GM23338 (cell line): Measurements from ENCODE around the gene FABP1. TPM values are rescaled to one million over a fixed set of nuclear protein-coding genes. Genes with fewer than 3 reads are reported as not detected.

Experiments
- ATAC-seq: fragments of 200-7000 bp; cut with Tn5 transposase; 3 replicates; pipeline ENCODE4 v1.9.1; 2020
- DNase-seq: peaks from one replicate; pipeline ENCODE4 v3.0.0-alpha.2; 2015; ENCODE audit warnings: low spot score
- H2AFZ ChIP-seq: fragments of 200-600 bp; sonication (generic); 2 replicates; pipeline ENCODE4 v1.8.0; 2016; ENCODE audit warnings: antibody characterized with exemption, mild to moderate bottlenecking, moderate library complexity
- H3F3A ChIP-seq: fragments of 200-600 bp; sonication (generic); replicated peaks from 2 replicates; pipeline ENCODE4 v1.8.0; 2017; ENCODE audit warnings: antibody characterized with exemption, mixed run types, low read depth
- H3K27ac ChIP-seq: fragments of 200-600 bp; sonication (generic); 2 replicates; pipeline ENCODE4 v1.6.1; 2016; ENCODE audit warnings: low read depth
- H3K27me3 ChIP-seq: fragments of 200-600 bp; sonication (generic); 2 replicates; pipeline ENCODE4 v1.8.0; 2016; ENCODE audit warnings: mild to moderate bottlenecking, mixed run types, moderate library complexity; ENCODE audit not compliant: insufficient read depth
- H3K36me3 ChIP-seq: fragments of 200-600 bp; sonication (generic); 2 replicates; pipeline ENCODE4 v1.8.0; 2016; ENCODE audit warnings: mild to moderate bottlenecking; ENCODE audit not compliant: insufficient read depth
- H3K4me1 ChIP-seq: fragments of 200-600 bp; sonication (generic); 2 replicates; pipeline ENCODE4 v1.8.0; 2016; ENCODE audit warnings: mild to moderate bottlenecking, moderate library complexity; ENCODE audit not compliant: insufficient read depth
- H3K4me2 ChIP-seq: fragments of 200-600 bp; sonication (generic); 2 replicates; pipeline ENCODE4 v1.7.1; 2017; ENCODE audit warnings: mixed run types
- H3K4me3 ChIP-seq: fragments of 200-600 bp; sonication (generic); 2 replicates; pipeline ENCODE4 v1.6.1; 2016; ENCODE audit warnings: mixed run types
- H3K79me2 ChIP-seq: fragments of 200-600 bp; sonication (generic); replicated peaks from 2 replicates; pipeline ENCODE4 v1.8.0; 2017; ENCODE audit warnings: mild to moderate bottlenecking; ENCODE audit not compliant: insufficient read depth
- H3K9me2 ChIP-seq: fragments of 200-600 bp; sonication (generic); 2 replicates; pipeline ENCODE4 v1.8.0; 2017; ENCODE audit not compliant: insufficient read depth
- H4K20me1 ChIP-seq: fragments of 200-600 bp; sonication (generic); replicated peaks from 2 replicates; pipeline ENCODE4 v1.8.0; 2017; ENCODE audit warnings: mild to moderate bottlenecking; ENCODE audit not compliant: insufficient read depth
- H3K27ac Mint-ChIP-seq: 2 replicates; pipeline ENCODE4 v1.8.0; 2020; ENCODE audit warnings: inconsistent platforms, mild to moderate bottlenecking, moderate library complexity, mixed read lengths
- H3K27me3 Mint-ChIP-seq: 3 replicates; pipeline ENCODE4 v1.8.0; 2022; ENCODE audit warnings: low read depth, mild to moderate bottlenecking, moderate library complexity, mixed read lengths, inconsistent platforms; ENCODE audit not compliant: insufficient read depth, poor library complexity
- H3K36me3 Mint-ChIP-seq: 3 replicates; pipeline ENCODE4 v1.8.0; 2021; ENCODE audit warnings: low read depth, mild to moderate bottlenecking, inconsistent platforms, moderate library complexity, mixed read lengths
- H3K4me1 Mint-ChIP-seq: 3 replicates; pipeline ENCODE4 v1.8.0; 2020; ENCODE audit warnings: mild to moderate bottlenecking, inconsistent platforms, mixed read lengths
- H3K4me3 Mint-ChIP-seq: 3 replicates; pipeline ENCODE4 v1.8.0; 2021; ENCODE audit warnings: moderate library complexity, mild to moderate bottlenecking, inconsistent platforms, mixed read lengths
- H3K9me3 Mint-ChIP-seq: 3 replicates; pipeline ENCODE4 v1.8.0; 2020; ENCODE audit warnings: moderate library complexity, mild to moderate bottlenecking, inconsistent platforms, mixed read lengths
- CREB1 ChIP-seq: fragments of 250-450 bp; sonication (Bioruptor Pico); IDR thresholded peaks from 2 replicates; pipeline ENCODE4 v1.5.0; 2020; ENCODE audit warnings: low read depth, mild to moderate bottlenecking, moderate library complexity
- ETS1 ChIP-seq: IDR thresholded peaks from 2 replicates; pipeline ENCODE4 v1.6.1; 2016; ENCODE audit warnings: antibody characterized with exemption
- EZH2 ChIP-seq: fragments of 200-600 bp; sonication (generic); IDR thresholded peaks from one replicate; pipeline ENCODE4 v1.8.0; 2017; ENCODE audit warnings: antibody characterized with exemption, mild to moderate bottlenecking, low read depth; ENCODE audit not compliant: unreplicated experiment
- EZH2phosphoT487 ChIP-seq: fragments of 200-600 bp; sonication (generic); IDR thresholded peaks from one replicate; pipeline ENCODE4 v1.8.1; 2018; ENCODE audit warnings: antibody characterized with exemption; ENCODE audit not compliant: unreplicated experiment
- JUNB ChIP-seq: IDR thresholded peaks from one replicate; pipeline ENCODE4 v1.6.1; 2016; ENCODE audit warnings: antibody characterized with exemption; ENCODE audit not compliant: unreplicated experiment
- NANOG ChIP-seq: IDR thresholded peaks from 2 replicates; pipeline ENCODE4 v1.6.1; 2016; ENCODE audit warnings: antibody characterized with exemption, borderline replicate concordance
- POLR2AphosphoS5 ChIP-seq: IDR thresholded peaks from 2 replicates; pipeline ENCODE4 v1.6.1; 2016; ENCODE audit warnings: antibody characterized with exemption, low read depth
- STAT1 ChIP-seq: IDR thresholded peaks from one replicate; pipeline ENCODE4 v1.6.1; 2016; ENCODE audit warnings: antibody characterized with exemption; ENCODE audit not compliant: unreplicated experiment
- ZNF114 ChIP-seq: fragments of 250-450 bp; sonication (Bioruptor Pico); IDR thresholded peaks from 2 replicates; pipeline ENCODE4 v1.5.0; 2020; ENCODE audit warnings: mild to moderate bottlenecking, moderate library complexity
- ZNF331 ChIP-seq: fragments of 250-450 bp; sonication (Bioruptor Pico); IDR thresholded peaks from 2 replicates; pipeline ENCODE4 v1.5.0; 2020; ENCODE audit warnings: low read depth, mild to moderate bottlenecking, moderate library complexity
- long read RNA-seq: library from polyadenylated mRNA; unstranded; transcript quantifications from one replicate; pipeline ENCODE4 v2.0.0, GENCODE V29; 2020; ENCODE audit not compliant: unreplicated experiment
- polyA plus RNA-seq: library from polyadenylated mRNA; unstranded; fragments of >200 nt; fragmentation: Nextera tagmentation; extraction: Ambion mirVana; gene quantifications from 2 replicates; pipeline ENCODE4 v1.2.1, GENCODE V29; 2016
- total RNA-seq: library from RNA; depleted of rRNA; stranded (reverse); fragments of >200 nt; shearing (Covaris generic); gene quantifications from 2 replicates; pipeline ENCODE4 v1.2.3, GENCODE V29; 2014; rRNA removed
- TF ChIP-seq, protein P1 (sequence below), 2 experiments: fragments of 200-600 bp in 1 of 2; sonication (generic) in 1 of 2; conservative IDR thresholded peaks; 2 replicates each; pipeline versions ENCODE4 v1.5.1 to v1.6.1; 2016 to 2017; ENCODE audit warnings: antibody characterized with exemption in 2 of 2, low read depth in 2 of 2, mild to moderate bottlenecking in 2 of 2, moderate library complexity in 1 of 2
- TF ChIP-seq, protein P2 (sequence below): IDR thresholded peaks from one replicate; pipeline ENCODE4 v1.6.1; 2018; ENCODE audit warnings: antibody characterized with exemption; ENCODE audit not compliant: unreplicated experiment
- TF ChIP-seq, protein P3 (sequence below): fragments of 250-450 bp; sonication (Bioruptor Pico); IDR thresholded peaks from 2 replicates; pipeline ENCODE4 v1.5.0; 2020; ENCODE audit warnings: mild to moderate bottlenecking, moderate library complexity

FABP1 gene
- total RNA-seq (not detected in 2 replicates), polyA plus RNA-seq (not detected in 2 replicates)
- long read RNA-seq: 0 reads

DNA sequence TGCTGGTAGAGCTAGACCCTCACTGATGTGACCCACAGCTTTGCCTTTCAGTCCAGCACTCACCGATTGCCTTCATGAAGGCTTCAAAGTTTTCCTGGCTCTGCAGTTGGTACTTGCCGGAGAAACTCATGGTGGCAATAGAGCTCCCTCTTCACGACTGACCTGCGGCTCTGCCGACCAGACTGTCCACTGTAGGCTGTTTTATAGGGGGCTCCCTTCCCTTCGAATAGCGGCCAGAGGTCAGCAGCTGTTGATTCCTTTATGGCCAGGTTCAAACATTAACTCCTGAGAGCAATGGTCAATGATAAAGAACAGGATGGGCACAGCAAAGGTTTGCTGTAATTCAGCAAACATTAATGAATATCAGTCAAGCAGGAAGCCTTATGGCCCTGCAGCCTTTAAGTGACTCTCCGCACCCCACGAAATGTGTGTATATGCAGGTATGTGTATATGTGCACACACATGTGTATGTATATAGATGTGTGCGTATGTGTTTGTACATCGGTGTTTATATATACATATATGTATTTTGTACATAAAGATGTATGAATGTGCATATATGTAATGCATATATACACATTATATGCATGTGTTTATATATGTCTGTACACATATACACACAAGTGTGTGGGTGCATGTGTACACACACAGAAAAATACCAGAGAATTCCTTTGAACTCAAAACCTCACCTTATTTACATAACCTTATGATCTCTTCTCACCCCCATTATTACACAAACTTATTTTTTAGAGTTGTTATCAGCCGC, at the start of gene FABP1:
TSS of gene FABP1 (minus strand) at position 175 of the 766 bp plus-strand sequence. CDS start at position 130, 45 bp downstream.
- Mint-ChIP-seq H3K27me3 (peaks cover 1% of the 10 kb centered on the region), H3K4me3 (no peak within 1 kb of the TSS), H3K9me3 (no peaks in the 10 kb centered on the region), H3K27ac (no peak within 1 kb of the TSS), H3K36me3 (no peaks in the 10 kb centered on the region; the same call in 2 of the 3 replicates), H3K4me1 (peaks cover 4% of the 10 kb centered on the region; the same call in 1 of the 3 replicates)
- Histone ChIP-seq H2AFZ (no peak within 1 kb of the TSS), H3K27ac (no peak within 1 kb of the TSS), H3K4me2 (no peak within 1 kb of the TSS), H3K27me3 (no peaks in the 10 kb centered on the region), H3K9me2 (0 out of 2 replicates have a peak, but pooled peaks cover 2% of the 10 kb centered on the region), H3K4me3 (no peak within 1 kb of the TSS), H3K4me1 (no peaks in the 10 kb centered on the region), H3K79me2 (no peaks in the 10 kb centered on the region), H3F3A (no peaks in the 10 kb centered on the region), H4K20me1 (no peaks in the 10 kb centered on the region), H3K36me3 (no peaks in the 10 kb centered on the region)
- DNase-seq (no peak), ATAC-seq (no peak)
- TF ChIP-seq CREB1 (CRISPR knock-in tag): no peak
- TF ChIP-seq, protein P1, sequence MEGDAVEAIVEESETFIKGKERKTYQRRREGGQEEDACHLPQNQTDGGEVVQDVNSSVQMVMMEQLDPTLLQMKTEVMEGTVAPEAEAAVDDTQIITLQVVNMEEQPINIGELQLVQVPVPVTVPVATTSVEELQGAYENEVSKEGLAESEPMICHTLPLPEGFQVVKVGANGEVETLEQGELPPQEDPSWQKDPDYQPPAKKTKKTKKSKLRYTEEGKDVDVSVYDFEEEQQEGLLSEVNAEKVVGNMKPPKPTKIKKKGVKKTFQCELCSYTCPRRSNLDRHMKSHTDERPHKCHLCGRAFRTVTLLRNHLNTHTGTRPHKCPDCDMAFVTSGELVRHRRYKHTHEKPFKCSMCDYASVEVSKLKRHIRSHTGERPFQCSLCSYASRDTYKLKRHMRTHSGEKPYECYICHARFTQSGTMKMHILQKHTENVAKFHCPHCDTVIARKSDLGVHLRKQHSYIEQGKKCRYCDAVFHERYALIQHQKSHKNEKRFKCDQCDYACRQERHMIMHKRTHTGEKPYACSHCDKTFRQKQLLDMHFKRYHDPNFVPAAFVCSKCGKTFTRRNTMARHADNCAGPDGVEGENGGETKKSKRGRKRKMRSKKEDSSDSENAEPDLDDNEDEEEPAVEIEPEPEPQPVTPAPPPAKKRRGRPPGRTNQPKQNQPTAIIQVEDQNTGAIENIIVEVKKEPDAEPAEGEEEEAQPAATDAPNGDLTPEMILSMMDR (conservative IDR thresholded peaks at IDR 0.05; ENCODE audit: low read depth in 2 of 2): no peak
- TF ChIP-seq STAT1: no peak
- TF ChIP-seq, protein P2, sequence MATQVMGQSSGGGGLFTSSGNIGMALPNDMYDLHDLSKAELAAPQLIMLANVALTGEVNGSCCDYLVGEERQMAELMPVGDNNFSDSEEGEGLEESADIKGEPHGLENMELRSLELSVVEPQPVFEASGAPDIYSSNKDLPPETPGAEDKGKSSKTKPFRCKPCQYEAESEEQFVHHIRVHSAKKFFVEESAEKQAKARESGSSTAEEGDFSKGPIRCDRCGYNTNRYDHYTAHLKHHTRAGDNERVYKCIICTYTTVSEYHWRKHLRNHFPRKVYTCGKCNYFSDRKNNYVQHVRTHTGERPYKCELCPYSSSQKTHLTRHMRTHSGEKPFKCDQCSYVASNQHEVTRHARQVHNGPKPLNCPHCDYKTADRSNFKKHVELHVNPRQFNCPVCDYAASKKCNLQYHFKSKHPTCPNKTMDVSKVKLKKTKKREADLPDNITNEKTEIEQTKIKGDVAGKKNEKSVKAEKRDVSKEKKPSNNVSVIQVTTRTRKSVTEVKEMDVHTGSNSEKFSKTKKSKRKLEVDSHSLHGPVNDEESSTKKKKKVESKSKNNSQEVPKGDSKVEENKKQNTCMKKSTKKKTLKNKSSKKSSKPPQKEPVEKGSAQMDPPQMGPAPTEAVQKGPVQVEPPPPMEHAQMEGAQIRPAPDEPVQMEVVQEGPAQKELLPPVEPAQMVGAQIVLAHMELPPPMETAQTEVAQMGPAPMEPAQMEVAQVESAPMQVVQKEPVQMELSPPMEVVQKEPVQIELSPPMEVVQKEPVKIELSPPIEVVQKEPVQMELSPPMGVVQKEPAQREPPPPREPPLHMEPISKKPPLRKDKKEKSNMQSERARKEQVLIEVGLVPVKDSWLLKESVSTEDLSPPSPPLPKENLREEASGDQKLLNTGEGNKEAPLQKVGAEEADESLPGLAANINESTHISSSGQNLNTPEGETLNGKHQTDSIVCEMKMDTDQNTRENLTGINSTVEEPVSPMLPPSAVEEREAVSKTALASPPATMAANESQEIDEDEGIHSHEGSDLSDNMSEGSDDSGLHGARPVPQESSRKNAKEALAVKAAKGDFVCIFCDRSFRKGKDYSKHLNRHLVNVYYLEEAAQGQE: no peak
- TF ChIP-seq NANOG: no peak
- no peak for TF ChIP-seq ZNF114 (CRISPR knock-in tag)
- TF ChIP-seq EZH2phosphoT487: no peak
- no peak for TF ChIP-seq JUNB
- TF ChIP-seq ZNF331: no peak
- no peak for TF ChIP-seq ETS1
- TF ChIP-seq, protein P3, sequence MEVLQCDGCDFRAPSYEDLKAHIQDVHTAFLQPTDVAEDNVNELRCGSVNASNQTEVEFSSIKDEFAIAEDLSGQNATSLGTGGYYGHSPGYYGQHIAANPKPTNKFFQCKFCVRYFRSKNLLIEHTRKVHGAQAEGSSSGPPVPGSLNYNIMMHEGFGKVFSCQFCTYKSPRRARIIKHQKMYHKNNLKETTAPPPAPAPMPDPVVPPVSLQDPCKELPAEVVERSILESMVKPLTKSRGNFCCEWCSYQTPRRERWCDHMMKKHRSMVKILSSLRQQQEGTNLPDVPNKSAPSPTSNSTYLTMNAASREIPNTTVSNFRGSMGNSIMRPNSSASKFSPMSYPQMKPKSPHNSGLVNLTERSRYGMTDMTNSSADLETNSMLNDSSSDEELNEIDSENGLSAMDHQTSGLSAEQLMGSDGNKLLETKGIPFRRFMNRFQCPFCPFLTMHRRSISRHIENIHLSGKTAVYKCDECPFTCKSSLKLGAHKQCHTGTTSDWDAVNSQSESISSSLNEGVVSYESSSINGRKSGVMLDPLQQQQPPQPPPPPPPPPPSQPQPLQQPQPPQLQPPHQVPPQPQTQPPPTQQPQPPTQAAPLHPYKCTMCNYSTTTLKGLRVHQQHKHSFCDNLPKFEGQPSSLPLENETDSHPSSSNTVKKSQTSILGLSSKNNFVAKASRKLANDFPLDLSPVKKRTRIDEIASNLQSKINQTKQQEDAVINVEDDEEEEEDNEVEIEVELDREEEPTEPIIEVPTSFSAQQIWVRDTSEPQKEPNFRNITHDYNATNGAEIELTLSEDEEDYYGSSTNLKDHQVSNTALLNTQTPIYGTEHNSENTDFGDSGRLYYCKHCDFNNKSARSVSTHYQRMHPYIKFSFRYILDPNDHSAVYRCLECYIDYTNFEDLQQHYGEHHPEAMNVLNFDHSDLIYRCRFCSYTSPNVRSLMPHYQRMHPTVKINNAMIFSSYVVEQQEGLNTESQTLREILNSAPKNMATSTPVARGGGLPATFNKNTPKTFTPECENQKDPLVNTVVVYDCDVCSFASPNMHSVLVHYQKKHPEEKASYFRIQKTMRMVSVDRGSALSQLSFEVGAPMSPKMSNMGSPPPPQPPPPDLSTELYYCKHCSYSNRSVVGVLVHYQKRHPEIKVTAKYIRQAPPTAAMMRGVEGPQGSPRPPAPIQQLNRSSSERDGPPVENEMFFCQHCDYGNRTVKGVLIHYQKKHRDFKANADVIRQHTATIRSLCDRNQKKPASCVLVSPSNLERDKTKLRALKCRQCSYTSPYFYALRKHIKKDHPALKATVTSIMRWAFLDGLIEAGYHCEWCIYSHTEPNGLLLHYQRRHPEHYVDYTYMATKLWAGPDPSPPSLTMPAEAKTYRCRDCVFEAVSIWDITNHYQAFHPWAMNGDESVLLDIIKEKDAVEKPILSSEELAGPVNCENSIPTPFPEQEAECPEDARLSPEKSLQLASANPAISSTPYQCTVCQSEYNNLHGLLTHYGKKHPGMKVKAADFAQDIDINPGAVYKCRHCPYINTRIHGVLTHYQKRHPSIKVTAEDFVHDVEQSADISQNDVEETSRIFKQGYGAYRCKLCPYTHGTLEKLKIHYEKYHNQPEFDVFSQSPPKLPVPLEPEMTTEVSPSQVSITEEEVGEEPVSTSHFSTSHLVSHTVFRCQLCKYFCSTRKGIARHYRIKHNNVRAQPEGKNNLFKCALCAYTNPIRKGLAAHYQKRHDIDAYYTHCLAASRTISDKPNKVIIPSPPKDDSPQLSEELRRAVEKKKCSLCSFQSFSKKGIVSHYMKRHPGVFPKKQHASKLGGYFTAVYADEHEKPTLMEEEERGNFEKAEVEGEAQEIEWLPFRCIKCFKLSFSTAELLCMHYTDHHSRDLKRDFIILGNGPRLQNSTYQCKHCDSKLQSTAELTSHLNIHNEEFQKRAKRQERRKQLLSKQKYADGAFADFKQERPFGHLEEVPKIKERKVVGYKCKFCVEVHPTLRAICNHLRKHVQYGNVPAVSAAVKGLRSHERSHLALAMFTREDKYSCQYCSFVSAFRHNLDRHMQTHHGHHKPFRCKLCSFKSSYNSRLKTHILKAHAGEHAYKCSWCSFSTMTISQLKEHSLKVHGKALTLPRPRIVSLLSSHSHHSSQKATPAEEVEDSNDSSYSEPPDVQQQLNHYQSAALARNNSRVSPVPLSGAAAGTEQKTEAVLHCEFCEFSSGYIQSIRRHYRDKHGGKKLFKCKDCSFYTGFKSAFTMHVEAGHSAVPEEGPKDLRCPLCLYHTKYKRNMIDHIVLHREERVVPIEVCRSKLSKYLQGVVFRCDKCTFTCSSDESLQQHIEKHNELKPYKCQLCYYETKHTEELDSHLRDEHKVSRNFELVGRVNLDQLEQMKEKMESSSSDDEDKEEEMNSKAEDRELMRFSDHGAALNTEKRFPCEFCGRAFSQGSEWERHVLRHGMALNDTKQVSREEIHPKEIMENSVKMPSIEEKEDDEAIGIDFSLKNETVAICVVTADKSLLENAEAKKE (CRISPR knock-in tag): no peak
- TF ChIP-seq EZH2: no peak
- no peak for TF ChIP-seq POLR2AphosphoS5
